GM19240 (cell line): ENCODE results near the gene TMEM175.

Source experiments
- DNase-seq: peaks from one replicate; pipeline ENCODE4 v3.0.0; 2011; ENCODE audit warnings: low spot score; ENCODE audit not compliant: insufficient read length

TMEM175 gene

GRCh38 chr4:946517-947471 is 14.5 kb downstream of the TMEM175 start:
- no peak for DNase-seq

GRCh38 chr4:947491-947971 is 15.3 kb downstream of the TMEM175 start:
- no peak for DNase-seq

DNA sequence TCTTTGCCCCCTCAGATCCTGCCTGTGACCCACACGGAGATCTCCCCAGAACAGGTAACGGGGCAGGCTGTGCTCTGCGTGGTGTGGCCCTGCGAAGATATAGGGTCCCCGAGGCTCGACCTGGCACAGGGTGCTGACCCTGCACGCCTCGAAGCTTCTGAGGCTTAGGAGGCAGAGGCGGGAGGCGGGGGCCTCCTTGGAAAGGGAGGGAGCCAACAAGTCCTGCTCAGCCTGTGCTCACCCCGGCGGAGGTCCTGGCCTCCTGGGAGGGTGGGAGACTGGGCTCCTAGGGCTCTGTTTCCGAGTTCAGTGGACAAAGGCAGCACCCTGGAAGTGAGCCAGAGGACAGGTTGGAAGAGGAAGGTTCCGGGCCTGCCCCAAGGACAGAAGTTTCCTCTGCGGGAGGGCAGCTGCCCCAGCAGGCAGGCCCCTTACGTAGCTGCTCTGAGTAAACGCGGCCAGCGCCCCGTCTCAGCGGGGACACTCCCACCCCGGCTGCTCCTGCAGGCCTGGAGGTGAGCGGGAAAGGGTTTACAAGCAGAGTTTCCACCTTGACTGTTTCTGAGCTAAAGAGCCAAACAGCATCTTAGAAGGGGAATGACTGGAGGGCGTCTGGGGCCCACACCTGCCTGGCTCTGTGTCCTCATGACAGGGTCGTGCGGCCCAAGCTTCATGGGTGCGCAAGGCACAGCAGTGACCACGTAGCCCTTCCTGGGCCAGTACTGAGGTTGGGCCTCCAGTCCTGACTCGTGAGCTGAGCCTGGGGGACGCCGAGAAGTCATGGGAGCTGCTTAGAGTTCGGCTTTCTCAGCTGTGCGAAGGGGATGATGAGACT is 16.1 kb downstream of the TMEM175 start:
- DNase-seq, result no peak

DNA sequence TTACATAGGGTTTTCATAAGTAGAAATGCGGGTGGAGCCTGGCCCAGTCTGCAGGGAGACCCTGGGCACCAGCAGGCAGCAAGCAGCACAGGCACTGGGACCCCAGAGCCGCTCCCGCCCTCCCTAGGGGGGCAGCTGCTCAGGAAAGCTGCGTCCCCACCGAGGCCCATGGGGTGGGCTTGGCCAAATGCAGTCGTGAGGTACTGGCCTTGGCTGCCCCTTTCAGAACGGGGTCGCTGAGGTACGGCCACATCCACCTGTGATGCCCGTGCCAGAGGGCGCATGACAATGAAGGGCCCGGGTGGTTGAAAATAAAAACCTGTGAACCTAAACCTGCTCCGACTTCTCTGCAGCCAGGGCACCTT is 16.7 kb downstream of the TMEM175 start:
- no peak for DNase-seq

- DNase-seq, result no peak
Observed at GRCh38 chr4:949656-950055, 17.4 kb downstream of the TMEM175 start.

- DNase-seq, result no peak
Observed at GRCh38 chr4:950136-951020, 18.1 kb downstream of the TMEM175 start.

DNA sequence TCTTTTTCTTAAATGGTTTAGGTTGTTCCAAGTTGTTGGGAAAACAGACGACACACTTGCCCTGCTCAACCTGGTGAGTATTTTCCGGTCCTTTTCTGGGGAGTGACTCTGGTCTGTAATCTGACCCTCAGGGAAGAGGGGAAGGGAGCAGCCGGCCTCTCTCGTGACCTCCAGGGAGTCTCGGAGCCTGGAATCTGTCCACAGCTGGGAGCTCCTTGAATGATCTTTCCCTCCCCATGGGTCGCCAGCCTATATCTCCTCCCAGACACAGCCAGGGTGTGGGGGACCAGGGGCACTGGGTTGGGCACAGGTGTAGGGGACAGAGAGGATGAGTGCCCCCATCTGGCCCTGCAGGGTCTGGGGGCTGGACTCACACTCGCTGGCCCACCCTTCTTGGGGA is 18.9 kb downstream of the TMEM175 start:
- no peak for DNase-seq

DNA sequence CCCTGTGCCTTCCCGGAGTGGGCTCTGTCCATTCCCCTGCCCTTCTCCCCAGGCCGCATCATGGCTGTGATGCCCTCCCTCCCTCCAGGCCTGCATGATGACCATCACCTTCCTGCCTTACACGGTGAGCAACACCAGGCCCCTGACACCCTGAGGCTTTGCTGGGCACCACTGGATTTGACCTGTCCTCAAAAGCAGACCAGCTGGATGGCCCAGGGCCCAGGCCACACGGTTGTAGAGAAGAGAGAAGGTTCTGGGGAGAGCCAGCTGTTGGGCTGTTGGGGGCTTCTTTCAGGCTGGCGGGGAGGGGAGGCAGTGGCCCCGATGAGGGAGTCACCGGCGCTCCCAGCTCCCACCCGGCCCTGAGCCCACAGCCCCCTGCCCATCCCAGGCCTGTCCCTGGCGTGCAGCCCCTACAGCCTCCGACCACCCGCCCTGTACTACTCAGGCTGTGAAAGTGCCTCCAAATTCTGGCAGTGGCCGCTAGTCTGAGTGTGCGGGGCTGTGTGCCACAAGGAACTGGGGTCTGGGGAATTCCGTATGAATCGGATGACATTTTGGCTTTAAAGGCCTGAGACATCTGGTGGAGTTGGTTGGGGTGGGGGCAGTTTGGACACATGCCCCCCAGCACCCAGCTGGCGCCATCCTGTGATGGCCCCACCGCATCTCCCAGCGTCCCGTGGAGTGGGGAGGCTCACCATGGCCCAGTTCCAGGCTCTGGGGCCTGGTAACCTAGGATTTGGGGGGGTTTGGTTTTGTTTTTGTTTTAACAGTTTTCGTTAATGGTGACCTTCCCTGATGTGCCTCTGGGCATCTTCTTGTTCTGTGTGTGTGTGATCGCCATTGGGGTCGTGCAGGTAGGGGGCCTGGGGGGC is 19.6 kb downstream of the TMEM175 start:
- no peak for DNase-seq

DNA sequence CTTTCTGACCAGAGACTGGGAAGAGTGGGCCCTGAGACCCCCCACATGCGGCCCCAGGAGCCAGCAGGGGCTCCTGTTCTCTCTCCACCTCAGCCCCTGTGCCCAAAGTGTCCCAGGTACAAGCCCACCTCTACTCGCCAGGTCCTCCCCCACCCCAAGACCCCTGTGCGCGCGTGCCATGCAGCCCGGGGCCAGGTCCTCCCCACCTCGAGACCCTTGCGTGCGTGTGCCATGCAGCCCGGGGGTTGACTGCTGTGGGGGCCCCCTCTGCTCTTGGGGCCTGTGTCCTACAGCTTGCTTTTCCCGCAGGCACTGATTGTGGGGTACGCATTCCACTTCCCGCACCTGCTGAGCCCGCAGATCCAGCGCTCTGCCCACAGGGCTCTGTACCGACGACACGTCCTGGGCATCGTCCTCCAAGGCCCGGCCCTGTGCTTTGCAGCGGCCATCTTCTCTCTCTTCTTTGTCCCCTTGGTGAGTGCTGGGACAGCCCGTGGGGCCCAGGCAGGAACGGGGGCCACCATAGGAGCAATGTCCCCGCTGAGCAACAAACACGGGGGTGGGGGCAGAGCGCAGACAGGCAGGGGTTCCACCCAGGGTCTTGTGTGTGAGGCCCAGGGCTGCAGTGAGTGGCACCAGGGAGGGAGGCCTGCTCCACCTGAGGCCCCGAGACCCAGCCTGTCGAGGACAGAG is 20.8 kb downstream of the TMEM175 start:
- no peak for DNase-seq

- no peak for DNase-seq
Observed at GRCh38 chr4:953574-953915, 21.3 kb downstream of the TMEM175 start.

- DNase-seq, result no peak
Observed at GRCh38 chr4:954211-955020, 22.2 kb downstream of the TMEM175 start.

- no peak for DNase-seq
Observed at GRCh38 chr4:955161-955921, 23.1 kb downstream of the TMEM175 start.

GRCh38 chr4:955931-956381 is 23.7 kb downstream of the TMEM175 start:
- no peak for DNase-seq

DNA sequence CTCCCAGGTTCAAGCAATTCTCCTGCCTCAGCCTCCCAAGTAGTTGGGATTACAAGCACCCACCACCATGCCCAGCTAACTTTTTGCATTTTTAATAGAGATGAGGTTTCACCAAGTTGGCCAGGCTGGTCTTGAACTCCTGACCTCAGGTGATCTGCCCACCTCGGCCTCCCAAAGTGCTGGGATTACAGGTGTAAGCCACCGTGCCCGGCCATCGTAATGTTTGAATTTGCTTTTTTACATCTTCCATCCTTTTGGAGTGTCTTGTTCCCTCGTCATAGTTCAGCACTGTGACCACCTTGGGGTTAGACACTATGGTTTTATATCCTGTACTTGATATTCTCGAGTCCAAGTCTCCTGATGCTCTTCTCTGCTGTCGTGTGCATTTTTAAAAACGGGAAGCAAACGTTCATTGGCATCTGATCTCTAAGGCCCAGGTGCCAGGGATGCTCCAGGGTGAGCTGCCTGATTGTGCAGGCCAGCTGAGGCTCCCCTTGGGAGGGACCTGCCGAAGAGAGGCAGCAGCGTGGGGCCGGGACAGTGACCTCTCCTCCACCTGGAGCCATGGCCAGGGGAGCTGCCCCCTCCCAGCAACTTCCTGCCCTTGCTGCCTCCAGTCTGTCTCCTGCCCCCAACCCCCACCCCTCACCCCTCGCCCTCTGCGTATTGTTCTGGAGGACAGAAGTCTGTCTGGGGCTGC is 24.4 kb downstream of the TMEM175 start:
- no peak for DNase-seq

DNA sequence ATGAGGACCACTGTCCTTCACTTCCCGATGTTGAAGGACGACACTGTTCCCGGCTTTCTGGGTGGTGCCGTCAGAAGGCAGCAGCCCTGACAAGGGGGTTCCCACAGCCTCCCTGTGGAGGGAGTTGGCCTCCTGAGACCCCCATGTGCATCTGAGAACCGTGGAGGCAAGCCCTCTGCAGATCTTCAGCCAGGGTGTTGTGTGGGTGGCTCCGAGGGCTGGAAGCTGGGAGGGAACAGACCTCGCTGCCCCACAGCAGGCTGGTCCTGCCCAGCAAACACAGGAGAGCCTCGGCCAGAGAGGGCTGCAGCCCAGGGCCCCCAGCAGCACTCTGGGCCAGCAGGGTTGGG is 24.9 kb downstream of the TMEM175 start:
- no peak for DNase-seq

GRCh38 chr4:957581-958313 is 25.5 kb downstream of the TMEM175 start:
- DNase-seq, result no peak

DNA sequence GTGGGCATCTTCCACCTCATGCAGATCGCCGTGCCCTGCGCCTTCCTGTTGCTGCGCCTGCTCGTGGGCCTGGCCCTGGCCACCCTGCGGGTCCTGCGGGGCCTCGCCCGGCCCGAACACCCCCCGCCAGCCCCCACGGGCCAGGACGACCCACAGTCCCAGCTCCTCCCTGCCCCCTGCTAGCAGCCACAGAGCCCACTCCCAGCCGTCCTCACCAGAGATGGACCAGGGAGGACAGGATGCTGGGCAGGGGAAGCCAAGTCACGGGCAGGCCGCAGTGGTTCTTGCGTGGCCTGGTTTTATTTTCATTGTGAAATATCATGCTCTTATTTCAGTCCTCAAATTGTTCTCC is 26.0 kb downstream of the TMEM175 start:
- DNase-seq, result no peak
